Activated T-cell treated with anti-CD3 and anti-CD28 coated beads, Interleukin-2, amount 50 U/mL, for 4 hours (primary cell): ENCODE measurements around the gene CLIC6. TPM values are rescaled to one million over a fixed set of nuclear protein-coding genes. Genes with fewer than 3 reads are reported as not detected.

Experiments used
- ATAC-seq, 2 donors: fragments of 200-7000 bp; cut with Tn5 transposase; one replicate each; pipeline ENCODE4 v1.10.0; 2021
- DNase-seq: peaks from one replicate; pipeline ENCODE4 v3.0.0-alpha.2; 2020
- H3K27me3 Mint-ChIP-seq: one replicate; pipeline ENCODE4 v1.8.0; 2021; ENCODE audit warnings: low read depth, mixed read lengths
- H3K36me3 Mint-ChIP-seq: one replicate; pipeline ENCODE4 v1.8.0; 2022; ENCODE audit warnings: mixed read lengths; ENCODE audit not compliant: insufficient read depth
- H3K4me1 Mint-ChIP-seq: one replicate; pipeline ENCODE4 v1.8.0; 2021; ENCODE audit warnings: low read depth, mixed read lengths
- H3K4me3 Mint-ChIP-seq: one replicate; pipeline ENCODE4 v1.8.0; 2021; ENCODE audit warnings: mild to moderate bottlenecking, moderate library complexity, mixed read lengths
- H3K9me3 Mint-ChIP-seq: one replicate; pipeline ENCODE4 v1.8.0; 2021; ENCODE audit warnings: mixed read lengths
- total RNA-seq, 3 donors: library from RNA; stranded (reverse); gene quantifications; one replicate each; pipeline ENCODE4 v1.2.1, GENCODE V29; 2021

The CLIC6 gene
- total RNA-seq, 3 donors from 2014 or later = 0.11 to 0.38 (median 0.13) TPM

GRCh38 chr21:34671462-34671861 lies 2.7 kb downstream of the CLIC6 start:
- Mint-ChIP-seq H3K27me3 (peaks cover 71% of the 10 kb centered on the region), H3K9me3 (no peaks in the 10 kb centered on the region), H3K4me3 (no peak overlapping the region), H3K4me1 (peaks cover 10% of the 10 kb centered on the region), H3K36me3 (no peaks in the 10 kb centered on the region)
- DNase-seq (no peak), ATAC-seq (no peak)

GRCh38 chr21:34671891-34672290 lies 3.1 kb downstream of the CLIC6 start:
- peaks cover 10% of the 10 kb centered on the region for H3K4me1 Mint-ChIP-seq
- no peak for DNase-seq
- no peaks in the 10 kb centered on the region for H3K36me3 Mint-ChIP-seq
- H3K9me3 Mint-ChIP-seq = no peaks in the 10 kb centered on the region
- H3K4me3 Mint-ChIP-seq = no peak overlapping the region
- ATAC-seq = no peak
- peaks cover 75% of the 10 kb centered on the region for H3K27me3 Mint-ChIP-seq

DNA sequence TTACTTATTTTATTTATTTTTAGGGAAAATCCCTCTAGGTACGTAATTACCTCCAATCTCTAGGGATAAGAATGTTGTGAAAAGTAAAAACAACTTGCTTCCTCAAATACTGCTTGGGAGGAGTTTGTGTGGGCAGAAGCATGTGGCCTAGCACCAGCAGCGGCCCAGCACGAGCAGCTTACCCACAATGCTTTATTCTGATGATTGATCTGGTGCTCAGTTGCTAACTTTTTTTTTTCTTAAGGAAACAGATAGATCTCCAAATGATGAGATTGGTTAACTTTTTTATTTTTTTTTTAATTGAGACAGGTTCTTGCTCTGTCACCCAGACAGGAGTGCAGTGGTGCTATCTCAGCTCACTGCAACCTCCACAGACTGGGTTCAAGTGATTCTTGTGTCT lies 4.2 kb downstream of the CLIC6 start:
- ATAC-seq (no peak), DNase-seq (no peak)
- H3K4me1 Mint-ChIP-seq = peaks cover 10% of the 10 kb centered on the region
- H3K4me3 Mint-ChIP-seq = no peak overlapping the region
- H3K27me3 Mint-ChIP-seq = peaks cover 70% of the 10 kb centered on the region
- no peaks in the 10 kb centered on the region for H3K36me3 Mint-ChIP-seq
- H3K9me3 Mint-ChIP-seq = no peaks in the 10 kb centered on the region

- ATAC-seq = no peak
- Mint-ChIP-seq H3K4me3 (no peak overlapping the region), H3K9me3 (no peaks in the 10 kb centered on the region), H3K36me3 (no peaks in the 10 kb centered on the region), H3K4me1 (peaks cover 8% of the 10 kb centered on the region), H3K27me3 (peaks cover 62% of the 10 kb centered on the region)
- no peak for DNase-seq
These were observed 5.7 kb downstream of the CLIC6 start for GRCh38 chr21:34674468-34674867.

GRCh38 chr21:34675871-34676270 lies 7.1 kb downstream of the CLIC6 start:
- H3K4me1 Mint-ChIP-seq = peaks cover 6% of the 10 kb centered on the region

DNA sequence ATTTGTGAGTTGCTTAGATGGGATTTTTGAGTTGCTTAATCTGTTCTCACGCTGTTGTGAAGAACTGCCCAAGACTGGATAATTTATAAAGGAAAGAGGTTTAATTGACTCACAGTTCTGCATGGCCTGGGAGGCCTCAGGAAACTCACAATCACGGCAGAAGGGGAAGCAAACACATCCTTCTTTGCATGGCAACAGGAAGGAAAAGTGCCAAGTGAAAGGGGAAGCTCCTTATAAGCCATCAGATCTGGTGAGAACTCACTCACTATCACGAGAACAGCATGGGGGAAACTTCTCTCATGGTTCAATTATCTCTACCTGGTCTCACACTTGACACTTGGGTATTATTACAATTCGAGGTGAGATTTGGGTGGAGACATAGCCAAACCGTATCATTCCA lies 10.3 kb downstream of the CLIC6 start:
- no peaks in the 10 kb centered on the region for H3K4me1 Mint-ChIP-seq
- ATAC-seq (no peak), DNase-seq (no peak)
- no peaks in the 10 kb centered on the region for H3K36me3 Mint-ChIP-seq
- H3K4me3 Mint-ChIP-seq = no peak overlapping the region
- H3K9me3 Mint-ChIP-seq = peaks cover 18% of the 10 kb centered on the region
- H3K27me3 Mint-ChIP-seq = peaks cover 44% of the 10 kb centered on the region

More at GRCh38 chr21:34675871-34676270, 7.1 kb downstream of the CLIC6 start:
- ATAC-seq (no peak), DNase-seq (no peak)
- Mint-ChIP-seq H3K4me3 (no peak overlapping the region), H3K27me3 (peaks cover 67% of the 10 kb centered on the region), H3K9me3 (peaks cover 4% of the 10 kb centered on the region), H3K36me3 (no peaks in the 10 kb centered on the region)

DNA sequence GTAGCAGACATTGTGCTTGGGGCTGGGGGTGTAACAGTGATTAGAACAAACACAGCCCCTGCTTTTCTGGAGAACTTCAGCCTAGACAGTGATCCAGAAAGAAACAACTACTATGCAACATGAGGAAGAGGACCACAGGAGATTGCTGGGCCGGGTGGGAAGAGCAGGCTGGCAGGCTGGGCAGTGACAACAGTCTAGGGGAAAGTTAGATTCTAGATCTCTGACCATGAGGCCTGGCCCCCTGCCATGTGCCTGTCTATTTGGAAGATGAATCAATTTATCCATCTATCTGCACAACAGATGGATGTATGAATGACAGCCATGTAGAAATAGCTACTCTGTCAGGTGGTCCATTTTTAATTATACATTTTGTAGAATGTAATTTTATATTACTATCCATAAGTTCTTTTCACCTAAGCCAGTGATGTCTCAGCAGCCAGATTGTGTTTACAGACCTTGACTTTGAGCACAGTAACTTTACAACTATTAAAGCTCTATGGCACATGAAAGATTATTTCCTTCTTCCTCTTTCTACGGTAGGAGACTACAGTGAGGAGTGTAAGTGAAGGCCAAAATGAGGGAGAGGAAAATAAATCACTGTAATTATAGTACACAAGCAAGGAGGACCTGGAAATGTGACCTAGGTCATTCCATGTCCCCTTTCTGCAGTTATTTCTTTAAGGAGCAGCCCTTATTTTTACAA lies 15.5 kb downstream of the CLIC6 start:
- Mint-ChIP-seq H3K36me3 (no peaks in the 10 kb centered on the region), H3K27me3 (peaks cover 23% of the 10 kb centered on the region), H3K9me3 (peaks cover 18% of the 10 kb centered on the region), H3K4me3 (no peak overlapping the region), H3K4me1 (no peaks in the 10 kb centered on the region)
- DNase-seq = no peak
- no peak for ATAC-seq

DNA sequence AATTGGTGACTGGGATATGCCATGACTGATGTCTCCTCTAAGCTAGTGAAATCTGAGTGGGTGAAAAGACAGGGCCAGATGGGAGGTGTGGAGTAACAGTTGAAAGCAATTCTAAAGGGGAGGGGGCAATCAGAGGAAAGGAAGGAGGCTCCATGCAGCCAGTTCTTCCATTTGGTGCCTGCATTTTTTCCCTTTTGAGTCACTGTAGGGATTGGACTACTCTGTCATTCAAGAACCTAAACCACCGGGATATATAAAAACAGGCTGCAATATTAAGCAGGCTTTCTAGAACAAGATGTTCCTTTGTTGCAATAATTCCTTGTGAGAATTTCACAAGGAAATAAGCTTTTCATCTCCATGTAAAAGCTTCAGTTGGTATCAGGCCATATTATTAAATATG lies 18.3 kb downstream of the CLIC6 start:
- Mint-ChIP-seq H3K36me3 (no peaks in the 10 kb centered on the region), H3K27me3 (peaks cover 19% of the 10 kb centered on the region), H3K4me3 (no peak overlapping the region), H3K4me1 (no peaks in the 10 kb centered on the region), H3K9me3 (peaks cover 1% of the 10 kb centered on the region)
- no peak for ATAC-seq
- DNase-seq = no peak

DNA sequence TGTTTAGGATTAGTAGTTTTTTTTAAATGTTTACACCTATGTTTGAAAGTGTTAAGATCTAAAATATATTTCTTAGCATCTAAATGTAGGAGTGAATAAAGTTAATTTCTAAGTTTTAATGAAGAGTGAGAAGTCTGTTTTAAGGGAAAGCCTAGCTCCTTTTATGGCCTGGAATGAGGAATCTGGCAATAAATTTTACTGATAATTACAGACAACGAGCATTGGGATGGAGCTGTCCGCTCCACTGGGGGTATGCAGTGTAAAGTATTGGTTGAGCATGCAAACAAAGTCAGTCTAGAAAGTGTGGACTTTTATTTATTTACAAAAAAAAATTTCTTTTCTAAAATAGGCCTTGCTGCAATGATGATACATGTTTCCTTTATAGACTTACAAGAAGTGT lies 19.0 kb downstream of the CLIC6 start:
- Mint-ChIP-seq H3K36me3 (no peaks in the 10 kb centered on the region), H3K4me1 (no peaks in the 10 kb centered on the region), H3K9me3 (no peaks in the 10 kb centered on the region), H3K27me3 (peaks cover 23% of the 10 kb centered on the region), H3K4me3 (no peak overlapping the region)
- ATAC-seq (no peak), DNase-seq (no peak)

- no peak for ATAC-seq
These were observed 19.4 kb downstream of the CLIC6 start for GRCh38 chr21:34688145-34688544.

DNA sequence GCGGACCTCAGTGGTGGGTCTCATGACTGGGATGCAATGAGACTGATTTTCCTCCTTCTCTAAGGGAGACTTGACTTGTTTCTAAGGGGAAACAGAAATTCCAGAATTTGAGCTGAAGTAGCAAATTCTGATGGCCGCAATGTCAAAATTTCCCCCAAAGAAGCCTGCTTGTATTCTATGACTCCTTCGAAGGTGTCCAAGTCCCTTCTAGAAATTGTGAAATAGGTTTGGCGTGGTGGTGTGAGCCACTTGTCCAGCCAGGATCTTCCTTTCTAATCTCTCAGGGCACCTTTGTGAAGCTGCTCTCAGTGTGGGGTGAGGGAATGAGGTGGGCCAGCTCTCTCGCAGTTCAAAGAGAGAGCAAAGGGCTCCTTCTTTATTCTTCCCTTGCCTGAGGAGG lies 19.9 kb downstream of the CLIC6 start:
- H3K4me1 Mint-ChIP-seq = peaks cover 2% of the 10 kb centered on the region
- no peak overlapping the region for H3K4me3 Mint-ChIP-seq
- ATAC-seq (no peak), DNase-seq (no peak)
- peaks cover 22% of the 10 kb centered on the region for H3K27me3 Mint-ChIP-seq
- H3K36me3 Mint-ChIP-seq = no peaks in the 10 kb centered on the region
- H3K9me3 Mint-ChIP-seq = no peaks in the 10 kb centered on the region

More at GRCh38 chr21:34688145-34688544, 19.4 kb downstream of the CLIC6 start:
- no peak overlapping the region for H3K4me3 Mint-ChIP-seq
- no peak for DNase-seq
- no peaks in the 10 kb centered on the region for H3K36me3 Mint-ChIP-seq
- H3K27me3 Mint-ChIP-seq = peaks cover 25% of the 10 kb centered on the region
- no peaks in the 10 kb centered on the region for H3K4me1 Mint-ChIP-seq
- no peaks in the 10 kb centered on the region for H3K9me3 Mint-ChIP-seq

DNA sequence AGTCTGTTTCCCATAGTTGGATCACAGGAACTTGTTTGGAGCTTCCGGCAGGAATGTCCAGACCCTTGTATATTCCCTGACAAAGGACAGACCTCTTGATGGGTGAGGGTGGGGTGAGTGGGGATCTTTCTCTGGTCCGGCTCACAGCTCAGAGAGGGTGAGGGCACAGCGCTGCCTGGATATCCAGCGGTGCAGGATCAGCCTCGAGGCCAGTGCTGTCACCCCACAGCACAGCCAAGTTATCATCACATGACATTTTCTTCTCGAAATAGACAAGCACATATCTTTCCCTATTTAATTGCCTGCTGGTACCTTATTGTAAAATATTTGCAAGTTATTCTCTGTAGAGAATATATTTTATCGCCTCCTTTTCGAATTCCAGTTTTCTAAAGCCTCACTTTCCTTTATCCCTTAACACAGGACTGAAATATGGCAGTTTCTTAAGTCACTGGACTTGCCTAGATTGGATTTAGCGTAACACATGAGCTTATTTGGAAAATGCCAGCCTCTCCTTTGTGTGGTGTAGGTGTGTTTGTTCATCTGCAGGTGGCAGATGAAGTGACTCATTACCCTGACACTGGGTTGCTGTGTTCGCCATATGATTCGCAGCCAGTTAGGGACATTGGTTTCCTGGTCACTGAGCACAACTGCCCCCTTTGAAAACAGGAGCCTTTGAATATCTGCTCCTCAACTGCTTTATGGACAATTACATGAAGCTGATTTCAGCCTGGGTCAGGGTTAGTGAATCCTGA lies 21.4 kb downstream of the CLIC6 start:
- ATAC-seq = no peak
- H3K27me3 Mint-ChIP-seq = peaks cover 22% of the 10 kb centered on the region

GRCh38 chr21:34690793-34691175 lies 22.0 kb downstream of the CLIC6 start:
- Mint-ChIP-seq H3K27me3 (peaks cover 22% of the 10 kb centered on the region), H3K4me1 (peaks cover 2% of the 10 kb centered on the region), H3K9me3 (no peaks in the 10 kb centered on the region), H3K4me3 (no peak overlapping the region), H3K36me3 (no peaks in the 10 kb centered on the region)
- DNase-seq (no peak), ATAC-seq (no peak)

More for the DNA sequence above, 21.4 kb downstream of the CLIC6 start:
- no peaks in the 10 kb centered on the region for H3K9me3 Mint-ChIP-seq
- H3K36me3 Mint-ChIP-seq = no peaks in the 10 kb centered on the region
- DNase-seq = no peak
- H3K4me3 Mint-ChIP-seq = no peak overlapping the region
- peaks cover 2% of the 10 kb centered on the region for H3K4me1 Mint-ChIP-seq

DNA sequence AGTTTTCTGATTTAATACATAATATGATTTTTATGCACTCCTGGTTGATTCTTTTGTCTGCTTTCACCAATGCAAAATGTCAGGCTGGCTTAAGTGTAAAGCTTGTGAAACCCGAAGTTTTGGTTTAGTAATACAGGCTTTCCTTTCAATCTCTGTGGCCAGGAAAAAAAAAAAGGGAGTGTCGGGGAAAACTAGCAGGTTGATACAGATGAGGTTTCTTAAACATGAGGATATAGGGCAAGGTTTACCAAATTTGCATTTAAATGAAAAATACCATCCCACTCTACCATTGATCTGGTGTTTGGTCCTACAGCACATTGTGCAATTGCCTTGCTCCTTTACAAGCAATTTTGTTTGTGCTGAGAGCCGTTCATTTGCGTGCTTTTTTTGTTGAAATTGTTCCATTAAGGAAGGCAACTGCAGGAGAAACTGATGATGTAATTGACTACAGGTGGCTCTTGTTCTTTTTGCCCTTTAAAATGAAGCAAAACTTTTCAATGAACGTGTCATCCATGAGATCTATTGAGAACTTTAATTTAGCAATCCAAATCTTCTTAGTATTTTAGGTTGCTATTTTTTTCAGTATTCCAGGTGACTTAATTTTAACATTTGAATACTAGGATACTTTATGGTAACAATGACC lies 22.7 kb downstream of the CLIC6 start:
- H3K9me3 Mint-ChIP-seq = no peaks in the 10 kb centered on the region
- no peaks in the 10 kb centered on the region for H3K36me3 Mint-ChIP-seq
- no peak overlapping the region for H3K4me3 Mint-ChIP-seq
- H3K27me3 Mint-ChIP-seq = peaks cover 20% of the 10 kb centered on the region
- ATAC-seq (no peak), DNase-seq (no peak)
- peaks cover 2% of the 10 kb centered on the region for H3K4me1 Mint-ChIP-seq
